NB4 (cell line): Measurements from ENCODE around the gene PILRA.
"Not testable (repeated sequence)": the region's sequence is repeated elsewhere in the genome, so short reads cannot be mapped to it uniquely, and the experiment has no call there.

Experiments
- CTCF ChIP-seq: IDR thresholded peaks from one replicate; pipeline ENCODE4 v1.5.1; 2012; ENCODE audit warnings: low read depth, low read length
- MAX ChIP-seq: IDR thresholded peaks from 2 replicates; pipeline ENCODE4 v1.6.1; 2011; ENCODE audit warnings: low read depth, low read length
- MYC ChIP-seq: IDR thresholded peaks from 2 replicates; pipeline ENCODE4 v1.6.1; 2011; ENCODE audit warnings: low read depth, low read length
- POLR2A ChIP-seq: IDR thresholded peaks from 2 replicates; pipeline ENCODE4 v1.6.1; 2011; ENCODE audit warnings: mild to moderate bottlenecking; ENCODE audit not compliant: insufficient read length; ENCODE audit errors: extremely low read depth

GRCh38 chr7:100338083-100338696 lies 35.1 kb upstream of the PILRA start:
- not testable (repeated sequence) for TF ChIP-seq CTCF, POLR2A, MYC, MAX
